Transverse colon (tissue), 4 donors: ENCODE results near the gene ST8SIA5. TPM values are rescaled to one million over a fixed set of nuclear protein-coding genes. Genes with fewer than 3 reads are reported as not detected.

Experiments
- DNase-seq: peaks from one replicate; pipeline ENCODE4 v3.0.0-alpha.2; 2019
- H3K27ac ChIP-seq, 4 donors: fragments of 200-600 bp; sonication (generic); 2 replicates each; pipeline ENCODE4 v1.5.1; 2016 to 2018; ENCODE audit warnings: inconsistent platforms in 4 of 4
- H3K27me3 ChIP-seq: fragments of 200-600 bp; sonication (generic); 2 replicates; pipeline ENCODE4 v1.5.1; 2017; ENCODE audit warnings: inconsistent platforms
- H3K36me3 ChIP-seq, 4 donors: fragments of 200-600 bp; sonication (generic); 2 replicates each; pipeline ENCODE4 v1.5.1; 2017 to 2019; ENCODE audit warnings: inconsistent platforms in 4 of 4
- H3K4me1 ChIP-seq, 4 donors: fragments of 200-600 bp; sonication (generic); 2 replicates each; pipeline ENCODE4 v1.5.1; 2017 to 2020; ENCODE audit warnings: inconsistent platforms in 4 of 4
- H3K4me3 ChIP-seq, 4 donors: fragments of 200-600 bp; sonication (generic); 1 replicate in 1 of 4; 2 replicates in 3 of 4; pipeline versions ENCODE4 v1.5.1 to v1.6.1; 2017 to 2019; ENCODE audit warnings: inconsistent platforms in 4 of 4
- H3K9me3 ChIP-seq, 2 donors: fragments of 200-600 bp; sonication (generic); 2 replicates each; pipeline ENCODE4 v1.5.1; 2017 to 2019; ENCODE audit warnings: inconsistent platforms in 2 of 2
- EP300 ChIP-seq: sonication (generic); formaldehyde crosslinking; IDR thresholded peaks from one replicate; pipeline ENCODE4 v1.6.1; 2017; ENCODE audit warnings: antibody characterized with exemption, low read depth
- POLR2A ChIP-seq: fragments of 450-650 bp; IDR thresholded peaks from one replicate; pipeline ENCODE4 v1.6.1; 2016; ENCODE audit warnings: antibody characterized with exemption, mild to moderate bottlenecking, moderate library complexity
- POLR2AphosphoS5 ChIP-seq, 3 donors: sonication (generic); formaldehyde crosslinking; IDR thresholded peaks; one replicate each; pipeline ENCODE4 v1.6.1; 2016; ENCODE audit warnings: antibody characterized with exemption in 3 of 3
- WGBS, 2 donors: methylation state at CpG; one replicate each; pipeline ENCODE4 v1.1.5; 2018; ENCODE audit warnings: low coverage in 1 of 2; 5-methylcytosine and 5-hydroxymethylcytosine counted together
- in situ Hi-C, 4 donors: fragments of 200-750 bp; cut with MboI; loops; one replicate each; pipeline versions ENCODE4 v1.15.0 to v1.15.1; 2017; ENCODE audit warnings: low sequenced_read_pairs in 3 of 4, low pct_ligation_motif_present in 1 of 4, low pct_unique_long_range_greater_than_20kb in 1 of 4
- intact Hi-C: fragments of 100-400 bp; cut with DNase I; formaldehyde crosslinking; loops from one replicate; pipeline ENCODE4 v1.15.1; 2023; ENCODE audit warnings: low total_unique reads
- total RNA-seq, 4 donors: library from RNA; depleted of rRNA; stranded (reverse); fragments of >200 nt; gene quantifications; one replicate each; pipeline ENCODE4 v1.1.0, GENCODE V29; 2016
- TF ChIP-seq, protein P1 (sequence below), 5 experiments: fragments of 200-600 bp in 3 of 5; fragments of 450-650 bp in 2 of 5; sonication (generic) in 3 of 5; IDR thresholded peaks; 1 replicate in 2 of 5; 2 replicates in 3 of 5; pipeline ENCODE4 v1.5.1; 2016 to 2017; ENCODE audit warnings: antibody characterized with exemption in 5 of 5, inconsistent platforms in 3 of 5, mild to moderate bottlenecking in 2 of 5, moderate library complexity in 1 of 5

The ST8SIA5 gene
- total RNA-seq, 4 donors from 2014 or later = 0.41 TPM; not detected in 3

DNA sequence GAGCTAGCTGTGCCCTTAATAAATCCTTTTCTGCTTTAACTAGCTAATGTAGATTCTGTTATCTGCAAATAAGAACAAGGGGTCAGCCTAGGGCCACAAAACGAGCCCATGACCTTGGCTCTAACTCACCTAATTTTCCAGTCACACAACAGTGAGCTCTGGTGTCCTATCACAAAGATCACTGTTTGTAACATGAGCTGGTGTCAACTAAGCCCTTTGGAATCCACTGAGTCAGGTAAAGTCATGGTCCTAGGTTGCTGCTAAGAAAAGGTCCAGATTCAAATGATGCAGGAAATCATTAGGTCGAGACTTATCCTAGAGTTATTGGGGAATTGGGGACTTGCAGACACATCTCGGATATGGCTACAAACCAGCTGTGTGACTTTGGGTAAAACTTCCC, 49.9 kb downstream of the ST8SIA5 start:
- no peak for DNase-seq
- WGBS, 2 donors = 40 to 72% methylated on average over 1 to 3 of the region's 3 CpGs
- Histone ChIP-seq H3K4me1 (no peaks in the 10 kb centered on the region), H3K36me3 (no peaks in the 10 kb centered on the region), H3K4me3 (no peak overlapping the region), H3K27ac (no peak overlapping the region), H3K9me3 (no peaks in the 10 kb centered on the region), H3K27me3 (no peaks in the 10 kb centered on the region)
- intact Hi-C loops (no loop called here), in situ Hi-C loops (no loop called here)
- no peak for TF ChIP-seq POLR2AphosphoS5 (IDR thresholded peaks at IDR 0.05)
- TF ChIP-seq EP300 = no peak
- no peak for TF ChIP-seq POLR2A
- TF ChIP-seq, protein P1, sequence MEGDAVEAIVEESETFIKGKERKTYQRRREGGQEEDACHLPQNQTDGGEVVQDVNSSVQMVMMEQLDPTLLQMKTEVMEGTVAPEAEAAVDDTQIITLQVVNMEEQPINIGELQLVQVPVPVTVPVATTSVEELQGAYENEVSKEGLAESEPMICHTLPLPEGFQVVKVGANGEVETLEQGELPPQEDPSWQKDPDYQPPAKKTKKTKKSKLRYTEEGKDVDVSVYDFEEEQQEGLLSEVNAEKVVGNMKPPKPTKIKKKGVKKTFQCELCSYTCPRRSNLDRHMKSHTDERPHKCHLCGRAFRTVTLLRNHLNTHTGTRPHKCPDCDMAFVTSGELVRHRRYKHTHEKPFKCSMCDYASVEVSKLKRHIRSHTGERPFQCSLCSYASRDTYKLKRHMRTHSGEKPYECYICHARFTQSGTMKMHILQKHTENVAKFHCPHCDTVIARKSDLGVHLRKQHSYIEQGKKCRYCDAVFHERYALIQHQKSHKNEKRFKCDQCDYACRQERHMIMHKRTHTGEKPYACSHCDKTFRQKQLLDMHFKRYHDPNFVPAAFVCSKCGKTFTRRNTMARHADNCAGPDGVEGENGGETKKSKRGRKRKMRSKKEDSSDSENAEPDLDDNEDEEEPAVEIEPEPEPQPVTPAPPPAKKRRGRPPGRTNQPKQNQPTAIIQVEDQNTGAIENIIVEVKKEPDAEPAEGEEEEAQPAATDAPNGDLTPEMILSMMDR (IDR thresholded peaks at IDR 0.05) = no peak

DNA sequence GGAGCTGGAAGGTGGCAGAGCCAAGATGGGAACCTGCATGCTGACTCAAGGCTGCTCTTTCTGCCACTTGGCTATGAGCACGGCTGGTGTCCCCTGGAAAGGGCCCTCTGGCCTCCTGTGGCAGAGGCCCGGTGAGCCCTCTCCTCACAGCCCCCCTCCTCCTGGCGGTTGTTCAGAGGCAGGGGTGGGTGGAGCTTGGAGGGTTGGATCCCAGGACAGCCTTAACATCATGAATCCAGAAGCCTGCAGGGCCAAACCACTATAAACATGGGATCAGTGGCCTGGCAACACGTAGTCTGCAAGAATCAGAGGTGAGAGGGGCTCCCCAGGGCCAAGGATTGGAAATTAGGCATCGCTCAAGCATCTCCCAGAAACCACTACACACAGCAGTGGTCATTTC, 51.3 kb downstream of the ST8SIA5 start:
- Histone ChIP-seq H3K27ac (no peak overlapping the region), H3K4me3 (no peak overlapping the region), H3K27me3 (no peaks in the 10 kb centered on the region), H3K4me1 (no peaks in the 10 kb centered on the region), H3K36me3 (no peaks in the 10 kb centered on the region), H3K9me3 (no peaks in the 10 kb centered on the region)
- intact Hi-C loops = no loop called here
- in situ Hi-C loops = no loop called here
- TF ChIP-seq POLR2A (no peak), EP300 (no peak), POLR2AphosphoS5 (IDR thresholded peaks at IDR 0.05) (no peak)
- TF ChIP-seq, protein P1 (IDR thresholded peaks at IDR 0.05) = no peak
- WGBS, 2 donors = 56 to 86% methylated on average over 1 to 4 of the region's 5 CpGs
- no peak for DNase-seq

DNA sequence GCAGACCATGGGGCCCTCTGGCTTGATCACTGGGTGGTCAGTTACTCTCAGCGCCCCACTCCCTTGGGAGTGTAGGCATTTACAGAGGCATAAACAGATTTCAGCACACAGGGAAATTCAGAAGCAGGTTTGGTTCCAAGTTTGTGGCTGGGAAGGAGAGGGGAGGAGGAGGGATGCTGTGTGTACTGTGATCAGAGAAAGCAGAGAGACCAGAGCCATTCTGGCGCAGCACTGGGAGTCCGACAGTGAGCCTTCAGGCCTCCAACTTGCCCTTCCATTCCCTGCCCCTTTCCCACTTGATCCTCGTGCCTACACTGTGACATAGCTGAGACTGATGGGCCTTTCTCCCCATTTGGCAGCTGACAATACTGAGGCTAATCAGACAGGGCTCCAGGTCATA, 52.0 kb downstream of the ST8SIA5 start:
- Histone ChIP-seq H3K27ac (no peak overlapping the region), H3K27me3 (no peaks in the 10 kb centered on the region), H3K4me1 (no peaks in the 10 kb centered on the region), H3K4me3 (no peak overlapping the region), H3K9me3 (no peaks in the 10 kb centered on the region), H3K36me3 (no peaks in the 10 kb centered on the region)
- in situ Hi-C loops (no loop called here), intact Hi-C loops (no loop called here)
- TF ChIP-seq POLR2A (no peak), POLR2AphosphoS5 (IDR thresholded peaks at IDR 0.05) (no peak), EP300 (no peak)
- TF ChIP-seq, protein P1 (IDR thresholded peaks at IDR 0.05) = no peak
- WGBS, 2 donors = 91% methylated on average over 4 of the region's 4 CpGs; no CpG with 5 or more reads in 1 of the 2 donors
- no peak for DNase-seq

DNA sequence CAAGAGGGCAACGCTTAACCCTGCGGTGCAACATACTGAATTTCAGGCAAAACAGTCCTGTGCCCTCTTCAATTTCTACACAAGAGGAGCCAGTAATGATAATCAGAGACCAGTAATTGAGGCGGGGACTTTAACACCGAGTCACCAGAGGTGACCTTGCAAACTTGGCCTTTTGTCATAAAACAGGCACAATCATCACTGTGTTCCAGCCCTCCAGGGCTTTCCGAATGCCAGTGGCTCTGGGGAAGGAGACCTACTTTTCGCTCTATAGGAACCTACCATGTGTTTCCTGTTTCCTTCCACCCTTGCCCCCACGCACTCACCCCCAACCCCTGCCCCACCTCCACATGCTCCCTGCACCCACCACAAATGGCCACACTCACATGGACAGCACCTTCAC, 52.7 kb downstream of the ST8SIA5 start:
- in situ Hi-C loops = no loop called here
- intact Hi-C loops = no loop called here
- H3K27ac ChIP-seq = no peak overlapping the region
- H3K27me3 ChIP-seq = no peaks in the 10 kb centered on the region
- WGBS, 2 donors = 72 to 74% methylated on average over 7 of the region's 7 CpGs
- no peaks in the 10 kb centered on the region for H3K9me3 ChIP-seq
- no peaks in the 10 kb centered on the region for H3K36me3 ChIP-seq
- no peaks in the 10 kb centered on the region for H3K4me1 ChIP-seq
- no peak for DNase-seq
- TF ChIP-seq, protein P1 (IDR thresholded peaks at IDR 0.05) = no peak
- H3K4me3 ChIP-seq = no peak overlapping the region
